SKM-1 (cell line): ENCODE data around the gene GPX7.

Experiments
- DNase-seq: peaks from one replicate; lab custom pipeline; 2025; ENCODE audit not compliant: unreplicated experiment; lab: John Stamatoyannopoulos, UW

The GPX7 gene

DNA sequence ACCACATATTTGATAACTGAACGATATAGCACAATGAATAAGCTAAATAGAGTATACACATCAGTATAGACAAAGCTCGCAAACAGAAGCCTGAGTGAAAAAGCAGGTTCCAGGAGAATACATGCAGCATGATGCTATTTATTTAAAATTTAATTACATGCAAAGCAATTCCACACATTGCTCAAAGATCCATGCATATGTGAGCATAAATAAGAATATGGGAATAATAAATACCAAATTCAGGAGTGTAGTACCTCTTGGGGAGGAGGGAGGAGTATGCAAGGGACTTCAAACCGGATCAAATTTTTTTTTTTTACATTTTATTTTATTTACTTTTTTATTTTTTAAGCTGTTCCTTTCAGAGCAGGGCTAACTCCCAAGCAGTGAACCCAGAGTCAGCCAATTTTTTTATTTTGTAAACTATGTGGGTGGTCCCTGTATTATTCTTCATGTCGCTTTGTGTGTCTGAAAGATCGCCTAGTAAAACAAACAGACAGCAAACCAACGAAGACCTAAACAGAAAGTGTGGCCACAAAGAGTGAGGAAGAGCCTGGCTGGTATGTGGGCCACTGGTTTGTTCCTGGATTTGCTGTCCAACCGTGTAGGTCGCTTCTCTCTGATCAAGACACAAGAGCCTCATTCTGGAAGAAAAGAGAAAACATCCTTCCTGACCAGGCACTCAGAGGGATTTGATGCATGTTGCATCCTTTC is 26.6 kb downstream of the GPX7 start:
- DNase-seq, result no peak

- no peak for DNase-seq
These were observed 27.1 kb downstream of the GPX7 start for GRCh38 chr1:52629325-52629643.

- no peak for DNase-seq
These were observed 27.5 kb downstream of the GPX7 start for GRCh38 chr1:52629667-52630066.

GRCh38 chr1:52631759-52632331 is 29.7 kb downstream of the GPX7 start:
- DNase-seq, result peak; percentile 59

GRCh38 chr1:52632732-52633290 is 30.6 kb downstream of the GPX7 start, which contains the start of gene SHISAL2A:
Gene SHISAL2A, plus strand, starts transcription at chr1:52633168. Its CDS starts 326 bp downstream, at chr1:52633494.
- no peak for DNase-seq

- DNase-seq, result no peak
These were observed 31.2 kb downstream of the GPX7 start for GRCh38 chr1:52633291-52633754.

GRCh38 chr1:52634111-52634510 is 31.9 kb downstream of the GPX7 start:
- DNase-seq, result no peak

DNA sequence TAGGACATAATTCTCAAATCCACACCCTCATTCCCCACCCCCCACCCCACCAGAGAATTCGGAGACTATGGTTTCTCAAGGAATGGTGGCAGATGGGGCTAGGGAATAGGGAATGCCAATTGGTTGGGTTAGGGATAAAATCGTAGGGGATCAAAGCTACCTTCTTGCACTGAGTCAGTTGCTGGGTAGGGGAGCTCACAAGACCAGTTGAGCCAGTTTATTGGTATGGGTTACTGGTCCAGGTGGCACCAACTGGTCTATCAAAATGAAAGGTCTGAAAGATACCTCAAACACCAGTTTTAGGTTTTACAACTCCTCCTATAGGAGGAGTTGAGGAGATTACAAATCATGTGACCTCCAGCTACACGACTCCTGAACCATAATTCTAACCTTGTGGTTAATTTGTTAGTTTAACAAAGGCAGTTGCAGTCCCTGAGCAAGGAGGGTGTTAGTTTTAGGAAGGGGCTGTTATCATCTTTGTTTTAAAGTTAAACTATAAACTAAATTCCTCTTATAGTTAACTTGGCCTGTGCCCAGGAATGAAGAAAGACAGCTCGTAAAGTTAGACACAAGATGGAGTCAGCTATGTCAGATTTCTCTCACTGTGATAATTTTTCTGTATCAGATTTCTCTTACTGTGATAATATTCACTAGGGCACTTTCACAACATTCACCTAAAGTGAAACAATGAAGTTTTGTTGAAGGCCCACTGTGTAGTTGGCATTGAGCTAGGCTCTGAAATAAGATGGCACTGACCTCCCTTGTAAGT is 33.3 kb downstream of the GPX7 start:
- no peak for DNase-seq

- DNase-seq, result peak; percentile 96
These were observed 34.8 kb downstream of the GPX7 start for GRCh38 chr1:52636721-52637695.

DNA sequence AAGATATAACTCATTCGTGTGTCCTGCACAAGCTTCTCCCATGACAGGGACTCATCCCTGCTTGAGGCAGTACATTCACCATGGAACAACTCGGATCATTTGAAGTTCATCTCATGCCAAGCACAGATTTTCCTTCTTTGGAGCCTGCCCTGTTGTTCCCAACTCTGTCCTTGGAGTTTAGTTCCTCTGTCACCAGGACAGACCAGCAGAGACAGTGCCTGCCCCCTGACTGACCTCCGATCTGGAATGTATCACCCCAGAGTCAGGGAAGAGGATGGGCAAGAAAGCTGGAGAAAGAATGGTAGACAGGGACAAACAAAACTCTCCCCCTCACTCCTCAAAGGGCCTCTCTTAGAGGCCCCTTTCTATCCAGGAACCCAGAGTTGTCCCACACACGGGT is 35.8 kb downstream of the GPX7 start:
- no peak for DNase-seq

DNA sequence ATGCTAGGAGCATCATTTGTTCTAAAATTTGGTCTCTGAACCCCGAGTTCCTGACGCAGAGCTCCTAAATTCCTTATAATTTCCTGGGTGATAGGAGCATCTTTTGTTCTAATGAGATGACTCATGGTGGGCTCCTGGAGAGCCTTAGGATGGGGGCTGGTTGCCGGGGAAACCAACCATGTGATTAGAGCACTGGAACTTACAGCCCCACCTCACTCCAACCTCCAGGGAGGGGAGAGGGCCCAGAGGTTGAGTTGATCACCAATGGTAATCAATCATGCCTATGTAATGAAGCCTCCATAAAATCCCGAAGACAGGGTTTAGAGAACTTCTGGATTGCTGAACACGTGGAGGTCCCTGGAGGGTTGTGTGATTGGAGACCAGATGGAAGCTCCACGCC is 38.5 kb downstream of the GPX7 start:
- DNase-seq, result no peak

DNA sequence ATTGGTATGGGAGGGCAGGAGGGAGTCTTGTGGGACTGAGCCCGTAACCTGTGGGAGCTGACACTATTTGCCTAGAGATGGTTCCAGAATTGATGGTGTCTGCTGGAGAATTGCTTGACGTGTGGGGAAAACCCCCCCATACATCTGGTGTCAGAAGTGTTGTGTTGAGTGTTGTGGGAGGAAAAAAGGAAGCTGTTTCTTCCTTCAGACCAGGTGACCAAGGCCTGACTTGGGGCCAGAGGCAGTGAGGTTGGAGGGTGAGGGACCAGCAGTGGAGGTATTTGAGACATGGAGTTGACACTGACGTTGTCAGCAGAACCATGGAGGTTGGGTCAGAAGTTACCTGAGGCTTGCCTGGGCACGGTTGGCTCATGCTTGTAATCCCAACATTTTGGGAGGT is 39.1 kb downstream of the GPX7 start:
- DNase-seq, result no peak

DNA sequence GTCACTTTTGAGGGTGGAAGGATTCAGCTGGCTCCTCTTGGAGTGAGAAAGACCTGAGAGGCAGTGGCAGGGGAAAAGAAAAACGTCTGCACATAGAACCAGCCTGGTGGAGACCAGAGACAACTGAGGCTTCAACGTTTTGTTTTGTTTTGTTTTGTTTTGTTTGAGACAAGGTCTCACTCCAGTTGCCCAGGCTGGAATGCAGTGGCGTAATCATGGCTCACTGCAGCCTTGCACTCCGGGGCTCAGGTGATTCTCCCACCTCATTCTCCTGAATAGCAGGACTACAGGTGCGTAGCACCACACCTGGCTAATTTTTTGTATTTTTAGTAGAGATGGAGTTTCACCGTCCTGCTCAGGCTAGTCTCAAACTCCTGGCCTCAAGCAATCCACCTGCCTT is 43.1 kb downstream of the GPX7 start:
- no peak for DNase-seq

DNA sequence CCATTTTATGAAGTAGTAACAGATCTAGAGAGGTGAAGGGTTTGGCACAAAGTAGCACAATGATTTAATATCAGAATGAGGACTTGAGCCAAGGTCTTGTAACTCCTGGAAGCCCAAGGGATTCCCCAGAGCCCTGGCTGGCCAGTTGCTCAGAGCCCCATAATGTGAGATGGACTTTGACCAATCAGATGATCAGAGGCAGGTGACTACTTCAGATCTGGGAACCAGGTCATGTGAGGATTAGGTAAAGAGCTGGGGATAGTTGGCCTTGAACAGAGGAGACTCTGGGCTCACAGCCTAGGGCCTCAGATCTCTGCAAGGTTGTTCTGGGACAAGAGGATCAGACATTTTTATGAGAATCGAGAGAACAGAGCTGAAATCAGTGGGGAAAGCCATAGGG is 49.7 kb downstream of the GPX7 start:
- DNase-seq, result no peak

DNA sequence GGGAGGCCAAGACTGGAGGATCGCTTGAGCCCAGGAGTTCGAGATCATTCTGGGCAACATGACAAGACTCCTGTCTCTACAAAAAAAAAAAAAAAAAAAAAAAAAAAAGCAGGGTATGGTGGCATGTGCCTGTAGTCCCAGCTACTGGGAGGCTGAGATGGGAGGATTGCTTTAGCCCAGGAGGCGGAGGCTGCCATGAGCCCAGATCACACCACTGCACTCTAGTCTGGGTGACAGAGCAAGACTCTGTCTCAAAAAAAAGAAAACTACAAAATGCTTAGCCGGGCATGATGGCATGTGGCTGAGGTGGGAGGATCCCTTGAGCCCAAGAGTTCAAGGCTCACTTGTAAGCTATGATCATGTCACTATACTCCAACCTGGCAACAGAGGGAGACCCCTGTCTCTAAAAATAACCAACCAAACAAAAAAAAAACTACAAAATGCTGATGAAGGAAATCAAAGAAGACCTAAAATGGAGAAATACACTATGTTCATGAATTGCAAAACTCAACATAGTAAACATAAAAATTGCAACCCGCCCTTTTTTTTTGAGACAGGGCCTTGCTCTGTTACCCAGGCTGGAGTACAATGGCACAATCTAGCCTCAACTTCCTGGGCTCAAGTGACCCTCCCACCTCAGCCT is 51.2 kb downstream of the GPX7 start:
- DNase-seq, result no peak

- DNase-seq, result no peak
These were observed 51.9 kb downstream of the GPX7 start for GRCh38 chr1:52654063-52654462.

DNA sequence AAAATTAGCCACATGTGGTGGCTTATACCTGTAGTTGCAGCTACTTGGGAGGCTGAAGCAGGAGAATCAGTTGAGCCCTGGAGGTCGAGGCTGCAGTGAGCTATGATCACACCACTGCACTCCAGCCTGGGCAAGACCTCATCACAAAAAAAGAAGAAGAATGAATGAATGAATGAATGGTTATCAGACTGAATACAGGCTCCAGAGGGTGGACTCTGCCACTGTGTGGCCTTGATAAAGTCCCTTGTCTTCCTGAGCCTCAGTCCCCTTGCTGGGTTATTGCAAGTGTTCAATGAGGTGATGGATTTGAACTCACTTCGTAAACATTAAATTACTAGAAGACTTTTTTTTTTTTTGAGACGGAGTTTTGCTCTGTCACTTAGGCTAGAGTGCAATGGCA is 55.5 kb downstream of the GPX7 start:
- DNase-seq, result no peak
